OCI-LY7 (cell line): ENCODE data around the gene ANKRD66. TPM values are rescaled to one million over a fixed set of nuclear protein-coding genes. Genes with fewer than 3 reads are reported as not detected.

Source experiments
- BruUV-seq: library from RNA; stranded (reverse); fragments of 400-500 nt; replicated peaks from 2 replicates; lab custom pipeline; 2021; lab: Mats Ljungman, UMichigan
- CTCF ChIA-PET: fragments of 300-600 bp; sonication (Branson Sonifier 250); formaldehyde crosslinking; loops from one replicate; lab custom pipeline; 2022; ENCODE audit warnings: antibody characterized with exemption; ENCODE audit not compliant: unreplicated experiment; lab: Charles Lee
- POLR2A ChIA-PET: fragments of 300-600 bp; sonication (Branson Sonifier 250); formaldehyde crosslinking; loops from one replicate; lab custom pipeline; 2022; ENCODE audit warnings: antibody characterized with exemption; lab: Charles Lee
- DNase-seq: peaks from one replicate; pipeline ENCODE4 v3.0.0-alpha.2; 2015; ENCODE audit warnings: low spot score
- H2AFZ ChIP-seq: fragments of 200-600 bp; sonication (generic), shearing (Covaris generic); 2 replicates; pipeline ENCODE4 v1.6.1; 2014; ENCODE audit warnings: mild to moderate bottlenecking, antibody characterized with exemption, low read length, moderate library complexity
- H3K27ac ChIP-seq: fragments of 200-600 bp; sonication (generic); 2 replicates; pipeline ENCODE4 v1.5.1; 2014; ENCODE audit warnings: mixed run types, low read depth, mild to moderate bottlenecking, moderate library complexity, low read length, inconsistent platforms; ENCODE audit not compliant: poor library complexity, severe bottlenecking
- H3K36me3 ChIP-seq: fragments of 200-600 bp; sonication (generic); 2 replicates; pipeline ENCODE4 v1.6.1; 2014; ENCODE audit warnings: mild to moderate bottlenecking, antibody characterized with exemption, low read length, moderate library complexity, mixed read lengths; ENCODE audit not compliant: insufficient read depth
- H3K4me1 ChIP-seq: fragments of 200-600 bp; sonication (generic); 2 replicates; pipeline ENCODE4 v1.5.1; 2014; ENCODE audit warnings: mild to moderate bottlenecking, low read length; ENCODE audit not compliant: insufficient read depth, poor library complexity, severe bottlenecking
- H3K4me2 ChIP-seq: fragments of 200-600 bp; sonication (generic); 2 replicates; pipeline ENCODE4 v1.6.1; 2014; ENCODE audit warnings: mild to moderate bottlenecking, low read length
- H3K4me3 ChIP-seq: fragments of 200-600 bp; sonication (generic); 2 replicates; pipeline ENCODE4 v1.5.1; 2014; ENCODE audit warnings: mild to moderate bottlenecking, low read depth, low read length; ENCODE audit not compliant: poor library complexity, severe bottlenecking
- H3K79me2 ChIP-seq: fragments of 200-600 bp; sonication (generic); 2 replicates; pipeline ENCODE4 v1.6.1; 2016; ENCODE audit warnings: low read depth, mild to moderate bottlenecking, low read length, moderate library complexity, mixed read lengths; ENCODE audit not compliant: insufficient read depth
- H3K9me2 ChIP-seq: fragments of 200-600 bp; sonication (generic); 2 replicates; pipeline ENCODE4 v1.6.1; 2016; ENCODE audit warnings: mild to moderate bottlenecking, low read length, mixed read lengths; ENCODE audit not compliant: insufficient read depth
- H3K9me3 ChIP-seq: fragments of 200-600 bp; sonication (generic); 2 replicates; pipeline ENCODE4 v1.6.1; 2014; ENCODE audit warnings: mild to moderate bottlenecking, mixed run types, low read length, mixed read lengths
- H4K20me1 ChIP-seq: fragments of 200-600 bp; sonication (generic); 2 replicates; pipeline ENCODE4 v1.6.1; 2014; ENCODE audit warnings: mild to moderate bottlenecking, antibody characterized with exemption, low read length, moderate library complexity, mixed read lengths; ENCODE audit not compliant: insufficient read depth
- EZH2phosphoT487 ChIP-seq: fragments of 200-600 bp; sonication (generic); IDR thresholded peaks from 2 replicates; pipeline ENCODE4 v1.6.1; 2018; ENCODE audit warnings: low read depth, borderline replicate concordance, mild to moderate bottlenecking, mixed run types, antibody characterized with exemption, low read length, moderate library complexity, mixed read lengths
- intact Hi-C: fragments of 100-400 bp; cut with micrococcal nuclease; formaldehyde crosslinking; loops from one replicate; pipeline ENCODE4 v1.10.0; 2022; ENCODE audit not compliant: unreplicated experiment
- total RNA-seq, 2 experiments: library from RNA; depleted of rRNA in 1 of 2; stranded (reverse); fragments of >200 nt in 1 of 2; shearing (Covaris generic) in 1 of 2; gene quantifications; 2 replicates each; pipeline ENCODE4 v1.2.3, GENCODE V29; 2014 to 2022
- TF ChIP-seq, protein P1 (sequence below): fragments of 200-600 bp; sonication (generic); conservative IDR thresholded peaks from 2 replicates; pipeline ENCODE4 v1.5.1; 2014; ENCODE audit warnings: mild to moderate bottlenecking, antibody characterized with exemption, low read length, moderate library complexity, mixed read lengths

The ANKRD66 gene
- total RNA-seq, 2 experiments from 2014 or later, result not detected

DNA sequence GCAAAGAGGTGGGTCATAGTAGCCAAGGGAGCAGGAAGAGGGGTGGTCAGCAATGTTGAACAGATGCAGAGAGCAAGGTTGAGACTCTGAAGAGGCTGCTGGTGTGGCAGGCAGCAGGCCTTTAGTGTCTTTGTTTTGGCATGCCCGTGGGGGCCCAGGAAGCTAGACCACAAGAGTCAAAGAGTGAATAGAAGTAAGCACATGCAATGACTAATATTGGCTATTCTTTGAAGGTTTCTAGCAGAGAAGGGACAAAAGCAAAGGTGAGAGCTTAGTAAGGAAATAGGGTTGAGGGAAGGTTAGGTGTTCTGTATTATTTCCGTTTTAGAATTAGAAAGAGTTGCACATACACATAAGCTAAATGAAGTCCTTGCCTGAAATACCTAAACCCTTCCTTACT is 40.3 kb upstream of the ANKRD66 start:
- no peak overlapping the region for H3K27ac ChIP-seq
- no peak overlapping the region for H2AFZ ChIP-seq
- peaks cover 4% of the 10 kb centered on the region; the same call in 1 of the 2 replicates for H3K36me3 ChIP-seq
- H3K4me3 ChIP-seq, result no peak overlapping the region
- no peak overlapping the region for H3K4me2 ChIP-seq
- TF ChIP-seq, protein P1, sequence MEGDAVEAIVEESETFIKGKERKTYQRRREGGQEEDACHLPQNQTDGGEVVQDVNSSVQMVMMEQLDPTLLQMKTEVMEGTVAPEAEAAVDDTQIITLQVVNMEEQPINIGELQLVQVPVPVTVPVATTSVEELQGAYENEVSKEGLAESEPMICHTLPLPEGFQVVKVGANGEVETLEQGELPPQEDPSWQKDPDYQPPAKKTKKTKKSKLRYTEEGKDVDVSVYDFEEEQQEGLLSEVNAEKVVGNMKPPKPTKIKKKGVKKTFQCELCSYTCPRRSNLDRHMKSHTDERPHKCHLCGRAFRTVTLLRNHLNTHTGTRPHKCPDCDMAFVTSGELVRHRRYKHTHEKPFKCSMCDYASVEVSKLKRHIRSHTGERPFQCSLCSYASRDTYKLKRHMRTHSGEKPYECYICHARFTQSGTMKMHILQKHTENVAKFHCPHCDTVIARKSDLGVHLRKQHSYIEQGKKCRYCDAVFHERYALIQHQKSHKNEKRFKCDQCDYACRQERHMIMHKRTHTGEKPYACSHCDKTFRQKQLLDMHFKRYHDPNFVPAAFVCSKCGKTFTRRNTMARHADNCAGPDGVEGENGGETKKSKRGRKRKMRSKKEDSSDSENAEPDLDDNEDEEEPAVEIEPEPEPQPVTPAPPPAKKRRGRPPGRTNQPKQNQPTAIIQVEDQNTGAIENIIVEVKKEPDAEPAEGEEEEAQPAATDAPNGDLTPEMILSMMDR, result no peak
- TF ChIP-seq EZH2phosphoT487, result no peak
- BruUV-seq, result no TSS peak
- CTCF ChIA-PET, result no interaction called here
- no peak for DNase-seq
- intact Hi-C loops, result no loop called here
- H4K20me1 ChIP-seq, result no peaks in the 10 kb centered on the region
- no peaks in the 10 kb centered on the region for H3K9me2 ChIP-seq
- no peaks in the 10 kb centered on the region for H3K9me3 ChIP-seq
- no peaks in the 10 kb centered on the region for H3K4me1 ChIP-seq
- POLR2A ChIA-PET, result no interaction called here
- no peaks in the 10 kb centered on the region for H3K79me2 ChIP-seq

DNA sequence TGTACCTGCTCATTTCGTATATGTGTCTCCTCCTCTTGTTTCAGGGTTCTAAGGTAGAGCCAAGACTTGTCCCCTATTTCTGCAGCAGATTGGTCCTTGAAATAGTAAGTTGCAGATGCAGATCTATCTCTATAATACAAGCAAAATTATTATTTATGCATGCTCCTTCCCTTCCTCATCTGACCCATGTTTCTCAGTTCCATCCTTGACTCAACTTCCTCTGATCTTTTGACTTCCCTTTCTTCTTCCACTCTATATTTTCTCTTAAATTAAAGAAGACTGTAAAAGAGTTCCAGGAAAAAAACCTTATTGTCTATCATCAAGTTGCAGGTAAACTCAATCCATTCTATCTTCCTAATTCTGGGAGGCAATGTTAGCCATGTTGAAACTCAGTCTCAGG is 35.2 kb upstream of the ANKRD66 start:
- Histone ChIP-seq H3K79me2 (no peaks in the 10 kb centered on the region), H4K20me1 (no peaks in the 10 kb centered on the region), H3K27ac (no peak overlapping the region), H3K4me2 (no peak overlapping the region), H3K4me3 (no peak overlapping the region), H3K9me3 (no peaks in the 10 kb centered on the region), H2AFZ (no peak overlapping the region), H3K9me2 (no peaks in the 10 kb centered on the region), H3K4me1 (no peaks in the 10 kb centered on the region), H3K36me3 (no peaks in the 10 kb centered on the region)
- ChIA-PET POLR2A (no interaction called here), CTCF (no interaction called here)
- TF ChIP-seq, protein P1, result no peak
- TF ChIP-seq EZH2phosphoT487, result no peak
- DNase-seq, result no peak
- intact Hi-C loops, result no loop called here
- no TSS peak for BruUV-seq

DNA sequence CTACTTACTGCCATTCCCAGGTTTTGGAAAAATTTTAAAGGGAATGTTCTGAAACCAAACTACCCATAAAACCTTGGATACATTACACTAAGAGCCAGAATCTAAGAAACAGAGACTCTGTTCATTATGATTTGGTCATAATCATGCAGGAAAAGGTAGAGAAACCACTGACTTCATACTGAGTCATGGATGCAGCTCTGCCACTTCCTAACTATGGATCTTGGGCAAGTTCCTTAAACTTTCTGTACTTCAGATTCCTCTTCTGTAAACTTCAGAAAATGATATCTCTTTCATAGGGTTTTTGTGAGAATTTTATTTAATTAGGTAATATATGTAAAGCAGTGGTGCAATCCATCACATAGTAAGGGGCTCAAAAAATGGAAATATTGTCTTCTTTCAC is 31.6 kb upstream of the ANKRD66 start:
- Histone ChIP-seq H3K9me3 (no peaks in the 10 kb centered on the region), H3K4me1 (no peaks in the 10 kb centered on the region), H3K79me2 (no peaks in the 10 kb centered on the region), H3K9me2 (no peaks in the 10 kb centered on the region), H3K36me3 (no peaks in the 10 kb centered on the region), H4K20me1 (no peaks in the 10 kb centered on the region), H3K4me2 (no peak overlapping the region), H3K27ac (no peak overlapping the region), H2AFZ (no peak overlapping the region), H3K4me3 (no peak overlapping the region)
- intact Hi-C loops, result no loop called here
- TF ChIP-seq EZH2phosphoT487, result no peak
- TF ChIP-seq, protein P1, result no peak
- BruUV-seq, result no TSS peak
- no peak for DNase-seq
- ChIA-PET CTCF (no interaction called here), POLR2A (no interaction called here)
